ENCODE results near the gene GRIN3B. TPM values are rescaled to one million over a fixed set of nuclear protein-coding genes. Genes with fewer than 3 reads are reported as not detected.

The GRIN3B gene
- total RNA-seq, 1 experiment from 2014 or later = 0.03 TPM

GRCh38 chr19:962683-963400 lies 37.4 kb upstream of the GRIN3B start:
- in situ Hi-C loops (cut with HindIII; ENCODE audit: low pct_unique_long_range_greater_than_20kb, low sequenced_read_pairs) = no loop called here
- DNase-seq (ENCODE audit: low read depth, low spot score) = no peak

DNA sequence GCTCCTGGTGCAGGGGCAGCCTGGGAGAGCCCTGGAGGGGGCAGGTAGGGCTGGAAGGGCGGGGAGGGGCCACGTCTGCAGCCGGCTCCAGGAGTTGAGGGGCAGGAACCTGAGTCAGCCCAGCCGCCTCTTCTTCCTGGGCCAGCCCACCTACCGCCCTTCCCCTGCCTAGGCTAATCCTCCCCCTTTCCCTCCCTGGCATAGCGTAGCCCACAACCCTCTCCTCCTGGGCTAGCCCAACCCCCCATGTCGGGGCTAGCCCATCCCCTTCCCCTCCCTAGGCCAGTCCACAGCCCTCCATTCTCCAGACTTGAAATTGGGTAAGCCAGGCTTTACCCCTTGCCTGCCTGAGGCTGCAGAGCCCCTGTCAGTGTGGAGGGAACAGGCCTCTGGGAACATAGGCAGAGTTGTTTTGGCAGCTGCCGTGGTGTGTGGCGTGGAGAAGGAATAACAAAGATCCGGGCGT lies 36.7 kb upstream of the GRIN3B start:
- DNase-seq (ENCODE audit: low read depth, low spot score) = no peak
- in situ Hi-C loops (cut with HindIII; ENCODE audit: low pct_unique_long_range_greater_than_20kb, low sequenced_read_pairs) = no loop called here

- in situ Hi-C loops (cut with HindIII; ENCODE audit: low pct_unique_long_range_greater_than_20kb, low sequenced_read_pairs) = no loop called here
- no peak for DNase-seq (ENCODE audit: low read depth, low spot score)
Measured at GRCh38 chr19:964116-964520, 36.1 kb upstream of the GRIN3B start.

DNA sequence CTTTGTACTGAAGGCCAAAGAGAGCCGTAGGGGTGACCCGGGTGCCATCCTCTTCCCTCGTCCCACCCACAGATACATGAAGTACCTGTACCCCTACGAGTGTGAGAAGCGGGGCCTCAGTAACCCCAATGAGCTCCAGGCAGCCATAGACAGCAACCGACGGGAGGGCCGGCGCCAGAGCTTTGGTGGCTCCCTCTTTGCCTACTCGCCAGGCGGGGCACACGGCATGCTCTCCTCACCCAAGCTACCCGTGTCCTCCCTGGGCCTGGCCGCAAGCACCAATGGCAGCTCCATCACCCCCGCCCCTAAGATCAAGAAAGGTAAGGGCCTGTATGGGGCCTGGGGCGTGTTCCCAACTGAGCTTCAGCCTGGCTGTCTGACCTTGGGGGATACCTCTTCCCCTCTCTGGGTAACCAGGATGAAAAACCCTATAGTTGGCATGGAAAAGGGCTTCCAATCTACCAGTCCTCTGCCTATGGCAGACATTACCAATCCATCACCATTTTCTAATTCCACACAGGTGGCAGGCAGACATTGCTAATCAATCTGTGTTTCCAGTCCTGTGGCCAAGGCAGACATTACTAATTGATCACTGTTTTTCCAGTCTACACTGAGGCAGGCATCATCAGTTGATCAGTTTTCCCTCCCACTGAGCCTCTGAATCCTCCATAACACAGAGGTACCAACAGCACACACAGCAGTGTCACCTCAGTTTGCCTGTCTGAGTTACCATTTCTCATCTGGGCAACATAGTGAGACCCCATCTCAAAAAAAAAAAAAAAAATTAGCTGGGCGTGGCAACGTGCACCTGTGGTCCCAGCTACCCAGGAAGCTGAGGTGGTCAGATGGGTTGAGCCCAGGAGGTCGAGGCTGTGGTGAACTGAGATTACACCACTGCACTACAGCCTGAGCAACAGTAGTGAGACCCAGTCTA lies 35.2 kb upstream of the GRIN3B start:
- in situ Hi-C loops (cut with HindIII; ENCODE audit: low pct_unique_long_range_greater_than_20kb, low sequenced_read_pairs) = no loop called here
- peak; percentile 27 for DNase-seq (ENCODE audit: low read depth, low spot score)

DNA sequence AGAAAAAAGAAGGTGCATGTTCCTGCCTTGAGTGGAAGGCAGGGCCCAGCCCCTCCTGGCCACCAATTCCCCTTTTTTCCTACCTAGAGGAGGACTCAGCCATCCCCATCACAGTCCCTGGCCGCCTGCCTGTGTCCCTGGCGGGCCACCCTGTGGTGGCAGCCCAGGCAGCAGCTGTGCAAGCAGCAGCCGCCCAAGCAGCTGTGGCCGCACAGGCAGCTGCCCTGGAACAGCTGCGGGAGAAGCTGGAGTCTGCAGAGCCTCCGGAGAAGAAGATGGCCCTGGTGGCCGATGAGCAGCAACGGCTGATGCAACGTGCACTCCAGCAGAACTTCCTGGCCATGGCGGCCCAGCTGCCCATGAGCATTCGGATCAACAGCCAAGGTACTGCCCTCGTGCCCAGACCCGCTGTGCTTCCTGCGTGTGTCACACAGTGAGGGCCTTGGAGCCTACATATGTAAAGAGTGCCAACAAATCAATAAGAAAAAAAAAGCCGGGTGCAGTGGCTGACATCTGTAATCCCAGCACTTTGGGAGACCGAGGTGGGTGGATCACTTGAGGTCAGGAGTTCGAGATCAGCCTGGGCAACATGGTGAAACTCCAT lies 33.6 kb upstream of the GRIN3B start:
- no peak for DNase-seq (ENCODE audit: low read depth, low spot score)
- in situ Hi-C loops (cut with HindIII; ENCODE audit: low pct_unique_long_range_greater_than_20kb, low sequenced_read_pairs) = no loop called here

DNA sequence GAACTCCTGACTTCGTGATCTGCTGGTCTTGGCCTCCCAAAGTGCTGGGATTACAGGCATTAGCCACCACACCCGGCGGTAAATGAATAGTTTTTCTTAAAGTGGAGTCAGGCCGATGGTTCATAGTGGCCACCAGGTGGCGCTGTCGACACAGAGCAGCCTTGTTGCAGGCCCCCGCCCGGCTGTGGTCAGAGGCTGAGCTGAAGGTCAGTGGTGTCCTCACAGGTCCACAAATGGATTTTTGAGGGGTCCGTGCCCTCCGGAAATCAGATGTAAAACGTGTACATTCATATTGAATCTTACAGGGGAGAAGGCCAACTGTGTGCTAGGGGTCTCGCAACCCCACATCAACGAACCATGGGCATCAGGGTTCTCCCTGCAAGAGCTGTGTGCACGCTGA lies 29.5 kb upstream of the GRIN3B start:
- DNase-seq (ENCODE audit: low read depth, low spot score) = no peak
- in situ Hi-C loops (cut with HindIII; ENCODE audit: low pct_unique_long_range_greater_than_20kb, low sequenced_read_pairs) = no loop called here

DNA sequence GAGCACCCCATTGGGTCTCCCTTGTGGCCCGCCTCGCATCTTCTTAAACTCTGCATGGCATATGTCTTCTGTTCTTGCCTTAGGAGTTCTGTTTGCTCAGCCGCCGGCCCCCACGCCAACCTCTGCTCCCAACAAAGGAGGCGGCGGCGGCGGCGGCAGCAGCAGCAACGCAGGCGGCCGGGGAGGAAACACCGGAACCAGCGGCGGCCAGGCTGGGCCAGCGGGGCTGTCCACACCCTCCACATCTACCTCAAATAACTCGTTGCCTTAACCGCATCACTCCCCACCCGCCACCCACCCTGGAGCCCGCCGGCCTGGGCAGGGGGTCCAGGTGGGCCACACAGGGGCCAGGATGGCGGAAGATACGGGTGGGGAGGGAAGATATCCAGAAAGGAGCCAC lies 28.4 kb upstream of the GRIN3B start:
- in situ Hi-C loops (cut with HindIII; ENCODE audit: low pct_unique_long_range_greater_than_20kb, low sequenced_read_pairs) = no loop called here
- no peak for DNase-seq (ENCODE audit: low read depth, low spot score)

- in situ Hi-C loops (cut with HindIII; ENCODE audit: low pct_unique_long_range_greater_than_20kb, low sequenced_read_pairs) = no loop called here
- DNase-seq (ENCODE audit: low read depth, low spot score) = no peak
Measured at GRCh38 chr19:972281-972680, 27.9 kb upstream of the GRIN3B start.

DNA sequence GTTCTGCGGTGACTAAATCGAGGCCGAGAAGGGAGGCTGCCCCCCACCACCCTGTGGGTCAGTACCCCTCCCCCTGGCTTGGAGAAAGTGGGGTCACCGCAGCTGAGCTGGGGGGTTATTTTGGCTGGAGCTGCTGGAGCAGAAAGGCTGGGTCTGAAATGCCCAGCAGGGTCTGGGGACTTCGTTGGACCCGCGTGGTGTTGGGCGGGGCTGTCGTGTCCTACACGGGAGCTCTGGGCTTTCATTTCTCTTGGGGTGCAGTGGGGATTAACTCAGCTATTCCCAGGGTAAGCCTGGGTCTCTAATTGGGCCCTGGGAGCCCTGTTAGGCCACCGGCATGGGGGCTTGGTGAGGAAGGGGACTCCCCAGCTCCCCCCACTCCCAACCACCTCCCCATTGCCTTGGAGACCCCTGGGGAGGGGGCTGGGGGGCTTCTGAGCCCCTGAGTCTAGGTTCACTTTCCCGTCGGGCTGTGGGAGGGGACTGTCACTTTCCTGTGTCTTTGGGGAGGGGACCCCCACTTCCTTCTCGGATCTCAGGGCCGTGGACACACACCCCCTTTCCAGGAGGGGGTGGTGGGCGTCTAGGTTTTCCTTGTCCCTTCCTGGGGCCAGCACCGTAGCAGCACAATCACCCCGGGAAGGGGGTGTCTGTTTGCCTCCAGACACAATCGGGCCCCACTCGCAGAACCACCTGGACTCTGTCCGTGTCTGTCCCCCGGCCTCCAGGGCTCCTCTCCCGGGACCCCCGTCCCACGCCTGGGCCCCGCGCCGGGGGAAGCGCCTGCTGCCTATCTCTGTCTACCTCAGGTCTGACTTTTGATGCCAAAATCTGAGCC lies 26.3 kb upstream of the GRIN3B start:
- in situ Hi-C loops (cut with HindIII; ENCODE audit: low pct_unique_long_range_greater_than_20kb, low sequenced_read_pairs) = no loop called here
- no peak for DNase-seq (ENCODE audit: low read depth, low spot score)

DNA sequence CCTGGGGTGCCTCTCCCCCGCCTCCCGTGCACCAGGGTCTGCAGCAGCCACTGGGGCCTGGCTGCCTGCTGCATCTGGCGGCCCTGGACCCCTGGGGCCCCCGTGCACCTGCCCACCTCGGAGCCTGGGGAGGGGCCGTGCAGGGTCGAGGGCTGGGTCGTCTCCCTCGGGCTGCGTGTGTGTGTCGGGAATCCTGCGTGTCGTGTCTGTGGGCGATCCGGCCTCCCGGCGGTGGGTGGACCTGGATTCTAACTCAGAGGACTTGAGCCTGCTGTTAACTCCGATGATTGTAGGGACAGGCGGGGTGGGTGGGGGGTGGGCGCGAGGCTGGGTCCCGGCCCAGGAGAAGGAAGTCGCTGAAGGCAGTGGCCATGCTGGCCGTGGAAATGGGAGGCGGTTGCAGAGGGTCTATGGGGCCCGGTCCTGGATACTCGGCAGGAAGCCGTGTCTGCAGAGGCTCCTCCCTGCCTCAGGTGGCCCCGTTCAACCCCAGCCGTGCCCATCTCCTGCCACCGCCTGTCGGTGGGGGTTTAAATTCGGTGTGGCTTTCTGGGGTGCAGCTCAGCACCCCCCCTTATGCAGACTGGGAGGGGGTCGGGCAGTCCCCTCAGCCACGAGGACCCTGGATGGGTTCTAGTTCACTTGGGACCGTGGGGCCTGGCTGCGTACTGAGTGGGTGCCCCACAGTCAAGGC lies 25.5 kb upstream of the GRIN3B start:
- no peak for DNase-seq (ENCODE audit: low read depth, low spot score)
- in situ Hi-C loops (cut with HindIII; ENCODE audit: low pct_unique_long_range_greater_than_20kb, low sequenced_read_pairs) = no loop called here

DNA sequence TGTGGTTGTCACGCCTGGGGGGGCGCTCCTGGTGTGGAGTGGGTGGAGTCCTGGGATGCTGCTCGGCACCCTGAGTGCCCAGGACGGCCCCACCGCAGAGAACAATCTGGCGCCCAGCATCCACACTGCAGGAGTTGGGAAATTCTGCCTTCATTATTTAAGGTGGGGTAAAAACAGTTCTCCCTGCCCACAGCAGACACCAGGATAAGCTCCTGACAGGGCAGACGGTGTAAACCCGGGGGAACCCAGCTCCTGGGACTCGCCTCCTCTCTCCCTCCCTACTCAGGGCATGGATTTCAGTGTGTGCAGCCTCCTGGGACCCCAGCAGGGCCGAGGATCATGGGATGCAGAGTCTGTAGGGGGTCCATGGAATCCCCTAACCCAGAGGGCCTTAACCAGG lies 23.7 kb upstream of the GRIN3B start:
- in situ Hi-C loops (cut with HindIII; ENCODE audit: low pct_unique_long_range_greater_than_20kb, low sequenced_read_pairs) = no loop called here
- DNase-seq (ENCODE audit: low read depth, low spot score) = no peak

DNA sequence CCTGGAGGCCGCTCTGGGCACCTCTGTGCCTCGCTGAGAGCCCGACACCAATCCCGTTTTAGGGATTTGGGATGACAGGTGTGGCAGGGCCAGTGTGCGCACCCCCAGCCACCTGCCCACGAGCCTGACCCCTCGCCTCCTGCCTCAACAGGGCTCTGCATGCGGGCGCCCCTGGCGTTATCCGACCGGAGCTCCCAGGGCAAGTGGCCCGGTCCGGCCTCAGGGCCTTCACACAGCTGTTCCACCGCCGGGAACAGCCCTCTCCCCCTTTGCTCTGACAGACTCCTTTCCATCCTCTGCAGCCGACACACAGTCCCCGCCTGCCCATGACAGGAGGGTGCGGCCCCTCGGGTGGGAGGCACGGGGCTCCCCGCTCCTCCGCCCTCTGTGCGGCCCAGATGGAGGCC lies 23.2 kb upstream of the GRIN3B start:
- in situ Hi-C loops (cut with HindIII; ENCODE audit: low pct_unique_long_range_greater_than_20kb, low sequenced_read_pairs) = no loop called here
- no peak for DNase-seq (ENCODE audit: low read depth, low spot score)

GRCh38 chr19:979318-979741 lies 20.9 kb upstream of the GRIN3B start:
- in situ Hi-C loops (cut with HindIII; ENCODE audit: low pct_unique_long_range_greater_than_20kb, low sequenced_read_pairs) = no loop called here
- no peak for DNase-seq (ENCODE audit: low read depth, low spot score)

GRCh38 chr19:980133-980998 lies 19.9 kb upstream of the GRIN3B start:
- no peak for DNase-seq (ENCODE audit: low read depth, low spot score)
- in situ Hi-C loops (cut with HindIII; ENCODE audit: low pct_unique_long_range_greater_than_20kb, low sequenced_read_pairs) = no loop called here

DNA sequence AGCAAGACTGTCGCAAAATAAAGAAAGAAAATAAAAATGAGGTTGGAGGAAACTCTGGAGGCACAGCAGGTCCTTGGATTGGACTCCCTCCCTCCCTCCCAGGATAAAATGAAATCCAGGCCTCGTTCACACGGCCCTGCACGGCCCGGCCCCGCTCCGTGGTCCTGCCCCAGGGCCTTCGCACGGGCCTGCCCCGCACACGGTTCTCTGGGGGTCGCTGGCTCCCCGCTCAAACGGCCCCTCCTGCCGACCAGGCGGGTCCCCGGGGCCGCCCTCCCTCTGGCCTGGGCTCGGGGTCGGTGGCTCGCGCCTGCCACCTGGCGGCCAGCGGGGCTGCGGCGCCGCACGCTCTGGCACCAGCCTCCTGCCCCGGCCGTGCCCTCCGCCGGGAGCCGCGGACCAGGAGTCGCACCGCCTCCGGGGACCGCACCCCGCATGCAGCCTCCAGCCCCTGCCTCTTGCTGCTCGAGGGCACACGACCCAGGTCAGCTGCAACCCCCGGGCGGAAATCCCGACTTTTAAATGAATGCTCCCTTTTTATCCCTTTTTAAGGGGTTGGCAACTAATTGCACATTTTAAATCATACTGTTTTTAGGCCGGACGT lies 17.6 kb upstream of the GRIN3B start:
- in situ Hi-C loops (cut with HindIII; ENCODE audit: low pct_unique_long_range_greater_than_20kb, low sequenced_read_pairs) = no loop called here
- peak; percentile 59 for DNase-seq (ENCODE audit: low read depth, low spot score)

Data from SK-MEL-5 (cell line).